Urinary bladder (tissue), 4 donors: Measurements from ENCODE around the gene B4GALT5. TPM values are rescaled to one million over a fixed set of nuclear protein-coding genes. Genes with fewer than 3 reads are reported as not detected.
"Not testable (repeated sequence)": the region's sequence is repeated elsewhere in the genome, so short reads cannot be mapped to it uniquely, and the experiment has no call there.

Experiments used
- DNase-seq: peaks from one replicate; pipeline ENCODE4 v3.0.0-alpha.2; 2015; ENCODE audit errors: extremely low spot score
- H3K27ac ChIP-seq: one replicate; pipeline ENCODE4 v1.5.1; 2013; ENCODE audit warnings: low read depth, mild to moderate bottlenecking, moderate library complexity
- H3K36me3 ChIP-seq: one replicate; pipeline ENCODE4 v1.6.1; 2013; ENCODE audit warnings: mild to moderate bottlenecking, moderate library complexity; ENCODE audit not compliant: insufficient read depth
- H3K4me1 ChIP-seq: one replicate; pipeline ENCODE4 v1.6.1; 2013; ENCODE audit warnings: mild to moderate bottlenecking, moderate library complexity; ENCODE audit not compliant: insufficient read depth
- H3K4me3 ChIP-seq: one replicate; pipeline ENCODE4 v1.5.1; 2013; ENCODE audit warnings: low read depth, low read length
- WGBS: extraction: QIAGEN DNeasy Blood & Tissue Kit; methylation state at CpG from one replicate; pipeline ENCODE4 v1.1.7; 2013; 5-methylcytosine and 5-hydroxymethylcytosine counted together
- polyA plus RNA-seq: library from polyadenylated mRNA; stranded (reverse); fragments of 200-250 nt; gene quantifications from one replicate; pipeline ENCODE4 v1.2.3, GENCODE V29; 2013
- total RNA-seq: library from RNA; depleted of rRNA; stranded (reverse); fragments of >200 nt; gene quantifications from one replicate; pipeline ENCODE4 v1.2.3, GENCODE V29; 2014
- donor health status: healthy with polysubstance abuse.
- donor health status: healthy.

B4GALT5 gene
- total and polyA plus RNA-seq, 2 donors = 19.5 to 46.4 TPM

GRCh38 chr20:49675368-49676151, 38.1 kb downstream of the B4GALT5 start:
- WGBS = 74% methylated on average over 9 of the region's 9 CpGs
- peak overlapping the region; percentile 28 for H3K27ac ChIP-seq
- H3K36me3 ChIP-seq = peaks cover 2% of the 10 kb centered on the region
- H3K4me3 ChIP-seq = no peak overlapping the region
- H3K4me1 ChIP-seq = peaks cover 10% of the 10 kb centered on the region
- DNase-seq = no peak

GRCh38 chr20:49674383-49675352, 39.0 kb downstream of the B4GALT5 start:
- WGBS = 83% methylated on average over 10 of the region's 10 CpGs
- Histone ChIP-seq H3K4me3 (no peak overlapping the region), H3K27ac (peak overlapping the region; percentile 28), H3K4me1 (peaks cover 10% of the 10 kb centered on the region), H3K36me3 (peaks cover 2% of the 10 kb centered on the region)
- DNase-seq = no peak

- no peak overlapping the region for H3K27ac ChIP-seq
- peaks cover 10% of the 10 kb centered on the region for H3K4me1 ChIP-seq
- H3K36me3 ChIP-seq = peaks cover 2% of the 10 kb centered on the region
- whole genome bisulfite sequencing = 45% methylated on average over 2 of the region's 2 CpGs
- DNase-seq = no peak
- H3K4me3 ChIP-seq = no peak overlapping the region
Measured at GRCh38 chr20:49672096-49672664, 41.5 kb downstream of the B4GALT5 start.

GRCh38 chr20:49671433-49671832, 42.2 kb downstream of the B4GALT5 start:
- WGBS = 60% methylated on average over 1 of the region's 1 CpG
- Histone ChIP-seq H3K27ac (no peak overlapping the region), H3K4me3 (no peak overlapping the region), H3K4me1 (peaks cover 9% of the 10 kb centered on the region), H3K36me3 (peaks cover 2% of the 10 kb centered on the region)
- DNase-seq = no peak

GRCh38 chr20:49669601-49670189, 44.0 kb downstream of the B4GALT5 start:
- Histone ChIP-seq H3K4me3 (no peak overlapping the region), H3K36me3 (peaks cover 2% of the 10 kb centered on the region), H3K27ac (no peak overlapping the region), H3K4me1 (peaks cover 5% of the 10 kb centered on the region)
- no peak for DNase-seq
- WGBS = 77% methylated on average over 7 of the region's 7 CpGs

GRCh38 chr20:49668878-49669195, 44.8 kb downstream of the B4GALT5 start:
- not testable (repeated sequence) for H3K27ac ChIP-seq, H3K4me1 ChIP-seq, DNase-seq, H3K4me3 ChIP-seq, H3K36me3 ChIP-seq
- WGBS = 92% methylated on average over 2 of the region's 2 CpGs

GRCh38 chr20:49668181-49668877, 45.3 kb downstream of the B4GALT5 start:
- 82% methylated on average over 12 of the region's 12 CpGs for WGBS
- no peak overlapping the region for H3K27ac ChIP-seq
- no peak for DNase-seq
- H3K4me3 ChIP-seq = no peak overlapping the region
- peaks cover 2% of the 10 kb centered on the region for H3K36me3 ChIP-seq
- H3K4me1 ChIP-seq = peaks cover 5% of the 10 kb centered on the region

GRCh38 chr20:49666911-49667310, 46.8 kb downstream of the B4GALT5 start:
- Histone ChIP-seq H3K4me3 (no peak overlapping the region), H3K36me3 (peaks cover 2% of the 10 kb centered on the region), H3K4me1 (no peaks in the 10 kb centered on the region), H3K27ac (no peak overlapping the region)
- no peak for DNase-seq
- WGBS = 66% methylated on average over 3 of the region's 3 CpGs

GRCh38 chr20:49665796-49666195, 47.9 kb downstream of the B4GALT5 start:
- no peaks in the 10 kb centered on the region for H3K36me3 ChIP-seq
- H3K27ac ChIP-seq = no peak overlapping the region
- H3K4me1 ChIP-seq = no peaks in the 10 kb centered on the region
- H3K4me3 ChIP-seq = no peak overlapping the region
- WGBS = 96% methylated on average over 7 of the region's 7 CpGs
- DNase-seq = no peak

- 98% methylated on average over 3 of the region's 3 CpGs for WGBS
- Histone ChIP-seq H3K4me3 (no peak overlapping the region), H3K4me1 (no peaks in the 10 kb centered on the region), H3K27ac (no peak overlapping the region), H3K36me3 (no peaks in the 10 kb centered on the region)
- DNase-seq = no peak
Measured at GRCh38 chr20:49664612-49665313, 48.9 kb downstream of the B4GALT5 start.

GRCh38 chr20:49663112-49663511, 50.6 kb downstream of the B4GALT5 start:
- H3K36me3 ChIP-seq = no peaks in the 10 kb centered on the region
- no peak overlapping the region for H3K27ac ChIP-seq
- DNase-seq = no peak
- H3K4me3 ChIP-seq = no peak overlapping the region
- H3K4me1 ChIP-seq = peaks cover 4% of the 10 kb centered on the region

- H3K4me1 ChIP-seq = peaks cover 4% of the 10 kb centered on the region
- no peaks in the 10 kb centered on the region for H3K36me3 ChIP-seq
- H3K4me3 ChIP-seq = no peak overlapping the region
- DNase-seq = no peak
- H3K27ac ChIP-seq = no peak overlapping the region
- 85% methylated on average over 8 of the region's 8 CpGs for WGBS
Measured at GRCh38 chr20:49661560-49662329, 51.9 kb downstream of the B4GALT5 start.
